GM18507 (cell line): ENCODE data around the gene CYTIP.
"Not testable (repeated sequence)": the region's sequence is repeated elsewhere in the genome, so short reads cannot be mapped to it uniquely, and the experiment has no call there.

Source experiments
- DNase-seq: peaks from one replicate; pipeline ENCODE4 v3.0.0; 2011; ENCODE audit warnings: low read depth; ENCODE audit not compliant: insufficient read length; ENCODE audit errors: extremely low spot score
- FAIRE-seq: peaks from 2 replicates; lab custom pipeline; 2011; peaks lifted over from hg19 to GRCh38; lab: Jason Lieb, UNC

Gene CYTIP

DNA sequence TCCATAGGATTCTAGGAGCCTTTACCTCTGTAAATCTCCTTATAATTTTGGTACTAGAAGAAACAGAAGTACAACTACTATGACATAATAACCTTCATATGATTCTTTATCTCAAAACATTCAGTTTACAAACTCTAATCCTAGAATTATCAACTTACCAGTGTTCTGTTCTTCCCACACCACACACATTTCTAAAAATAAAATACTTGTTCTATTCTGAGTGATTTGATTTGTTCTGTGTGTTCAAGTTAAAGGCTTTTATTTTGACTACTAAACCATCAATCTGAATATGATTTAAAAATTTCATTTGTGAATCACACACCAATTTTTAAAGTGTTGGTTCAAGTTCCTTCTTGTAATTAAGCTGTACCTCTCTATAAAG lies 16.0 kb downstream of the CYTIP start:
- FAIRE-seq (no peak), DNase-seq (no peak)

DNA sequence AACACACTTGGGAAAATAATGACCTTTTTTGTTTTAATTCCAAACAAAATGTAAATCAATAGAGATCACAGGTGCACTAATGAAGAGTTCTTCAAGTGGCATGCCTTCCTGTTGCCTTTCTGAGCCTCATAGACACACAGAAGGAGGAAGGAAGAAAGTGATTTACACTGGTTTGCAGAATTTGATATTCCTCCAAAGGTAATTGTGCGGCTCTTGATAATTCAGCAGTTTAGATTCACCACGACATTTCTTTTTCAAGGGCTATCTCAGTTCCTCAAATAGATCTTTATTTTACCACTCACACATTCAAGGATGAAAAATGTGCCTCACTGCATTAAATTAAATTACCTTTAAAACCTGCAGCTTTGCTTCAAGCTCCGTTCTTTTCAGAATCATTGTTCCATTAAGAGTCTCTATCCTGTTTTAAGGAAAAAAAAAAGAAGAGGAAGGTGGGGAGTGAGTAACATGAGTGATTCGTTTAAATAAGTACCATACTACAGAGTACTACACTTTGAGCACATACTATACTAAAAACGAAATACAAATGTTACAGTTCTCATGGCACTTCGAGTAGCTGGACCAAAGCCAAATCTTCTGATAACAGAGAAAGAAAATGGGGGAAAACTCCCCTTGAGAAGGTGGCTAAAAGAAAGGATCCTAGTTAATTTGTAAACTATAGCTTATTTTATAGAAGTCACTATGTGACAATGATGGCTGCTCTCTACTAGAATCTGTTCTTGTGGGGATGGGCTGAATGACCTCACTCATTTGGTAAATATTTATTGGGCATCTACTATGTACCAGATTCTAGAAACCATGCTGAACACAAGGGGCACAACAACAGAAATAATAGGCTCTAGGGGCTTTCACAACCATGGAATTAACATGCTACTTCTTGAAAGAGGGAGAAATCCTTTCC lies 16.6 kb downstream of the CYTIP start:
- no peak for FAIRE-seq
- no peak for DNase-seq

DNA sequence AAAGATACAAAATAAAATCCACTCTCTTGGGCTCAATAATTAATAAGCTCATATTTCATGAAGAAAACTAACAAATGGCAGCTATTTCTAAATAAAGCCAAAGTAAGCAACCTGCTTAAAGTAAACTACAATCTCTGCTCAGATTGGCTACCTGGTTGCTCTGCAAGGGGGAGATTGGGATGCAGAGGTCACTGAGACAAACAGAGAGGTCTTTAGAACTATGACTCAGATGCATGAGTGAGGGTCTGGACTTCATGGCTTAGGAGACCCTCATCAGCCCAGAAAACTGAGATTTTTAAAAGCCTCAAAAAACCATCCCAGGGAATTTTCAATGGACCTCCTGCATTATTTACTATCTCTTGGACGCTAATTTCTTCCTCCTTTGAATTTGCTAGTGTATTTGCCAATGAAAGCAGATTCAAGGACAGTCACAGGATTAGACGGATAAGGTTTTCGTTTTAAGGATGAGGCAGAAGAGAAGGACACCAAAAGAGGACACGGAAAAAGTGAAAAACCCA lies 17.4 kb downstream of the CYTIP start:
- FAIRE-seq (no peak), DNase-seq (no peak)

DNA sequence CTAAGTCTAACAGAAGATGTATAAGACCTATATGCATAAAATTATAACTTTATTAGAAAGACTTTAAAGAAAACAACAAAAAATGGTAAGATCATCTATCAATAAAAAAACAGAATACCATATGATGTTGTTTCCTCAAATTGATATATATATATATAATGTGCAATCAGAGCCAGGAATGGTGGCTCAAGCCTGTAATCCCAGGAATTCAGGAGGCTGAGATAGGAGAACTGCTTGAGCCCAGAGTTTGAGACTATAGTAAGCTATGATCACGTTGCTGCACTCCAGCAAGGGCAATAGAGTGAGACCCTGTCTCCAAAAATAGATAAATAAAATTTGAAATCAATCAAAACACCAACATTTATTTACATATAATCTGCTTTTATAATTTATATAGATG lies 19.5 kb downstream of the CYTIP start:
- DNase-seq (no peak), FAIRE-seq (no peak)

DNA sequence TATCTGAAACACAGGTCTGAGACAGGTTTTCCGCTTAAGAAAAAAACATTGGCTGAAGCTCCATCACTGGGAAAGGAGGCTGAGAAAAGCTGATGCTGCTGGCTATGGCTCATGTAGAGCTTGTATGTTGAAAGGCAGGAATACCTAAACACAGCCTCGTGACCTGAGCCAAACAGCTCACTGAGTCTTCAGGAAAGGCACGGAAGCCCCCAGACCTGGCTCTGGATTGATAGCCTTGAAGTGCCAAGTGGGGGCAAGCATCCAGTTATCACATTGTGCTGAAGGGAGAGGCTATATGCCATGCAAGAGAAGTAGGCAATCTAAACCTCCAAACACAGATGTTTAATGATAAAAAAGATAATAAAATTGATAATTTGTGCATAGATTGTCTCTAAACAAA lies 21.9 kb downstream of the CYTIP start:
- DNase-seq (no peak), FAIRE-seq (no peak)

DNA sequence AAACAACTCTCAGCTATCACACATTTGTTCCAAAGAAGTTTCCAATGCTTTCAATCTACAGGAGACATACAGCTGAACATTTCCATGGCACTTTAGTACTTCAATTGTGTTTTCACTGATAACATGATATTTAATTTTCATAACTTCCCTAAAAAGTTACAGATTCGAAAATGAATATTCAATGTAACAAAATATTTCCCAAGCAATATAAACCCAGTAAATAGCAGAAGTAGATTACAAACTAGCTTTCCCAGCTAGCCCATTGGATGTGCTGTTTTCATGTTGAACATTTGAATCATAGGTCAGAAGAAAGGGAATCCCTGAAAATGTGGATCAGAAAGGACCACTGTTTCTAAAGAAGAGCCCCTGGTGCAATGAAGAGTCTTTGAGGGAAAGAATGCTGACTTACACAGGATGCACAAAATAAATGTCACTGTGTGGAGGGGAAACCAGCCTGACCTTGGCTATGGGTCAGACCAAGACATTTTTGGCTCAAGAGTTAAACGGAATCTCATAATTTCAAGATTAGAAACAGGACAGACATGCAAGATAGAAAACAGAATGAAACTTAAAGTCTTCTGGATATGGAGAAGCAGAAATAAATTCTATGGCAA lies 22.5 kb downstream of the CYTIP start:
- FAIRE-seq (no peak), DNase-seq (no peak)

DNA sequence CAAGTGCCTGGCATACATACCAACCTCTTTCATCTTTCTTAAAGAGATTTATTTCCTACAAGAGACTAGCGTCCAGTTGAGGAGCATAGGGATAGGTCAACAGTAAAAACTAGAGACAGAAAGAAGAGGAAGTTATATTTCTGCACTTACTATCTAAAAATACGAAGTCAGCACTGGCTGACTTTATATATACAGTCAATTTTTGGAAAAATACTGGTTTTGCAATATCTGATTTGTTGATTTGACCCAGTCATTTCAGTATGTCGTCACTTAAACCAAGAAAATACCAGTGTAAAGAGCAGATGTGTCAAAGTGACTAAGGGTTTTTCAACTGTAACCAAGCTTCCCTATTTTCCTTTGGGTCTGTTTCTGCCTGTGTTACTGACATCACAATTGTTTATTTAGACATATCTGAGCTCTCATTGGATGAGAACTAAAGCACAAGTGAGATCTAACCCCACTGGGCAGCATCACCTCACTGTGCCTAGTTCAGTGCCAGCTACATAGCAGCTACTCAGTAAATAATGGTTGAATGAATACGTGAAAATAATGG lies 23.0 kb downstream of the CYTIP start:
- FAIRE-seq = peak; percentile 75
- no peak for DNase-seq

DNA sequence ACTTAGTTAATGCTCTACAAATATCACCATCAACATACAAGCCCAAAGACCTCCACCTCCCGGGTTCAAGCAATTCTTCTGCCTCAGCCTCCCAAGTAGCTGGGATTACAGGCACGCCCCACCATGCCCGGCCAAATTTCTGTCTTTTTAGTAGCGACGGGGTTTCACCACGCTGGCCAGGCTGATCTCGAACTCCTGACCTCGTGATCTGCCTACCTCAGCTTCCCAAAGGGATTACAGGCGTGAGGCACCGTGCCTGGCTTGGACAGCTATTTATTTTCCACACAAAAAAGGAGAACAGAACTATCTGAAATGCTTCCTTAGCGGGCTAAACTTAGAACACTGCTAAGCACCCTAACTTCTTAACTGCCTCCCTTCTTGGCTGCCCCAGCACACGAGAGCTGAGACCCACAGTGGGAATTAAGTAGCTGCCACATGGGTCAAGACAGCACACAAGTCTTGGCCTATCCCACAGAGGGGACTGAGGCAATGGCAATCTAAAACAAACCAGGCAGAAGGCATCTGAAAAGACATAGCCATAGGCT lies 24.8 kb downstream of the CYTIP start:
- FAIRE-seq (no peak), DNase-seq (no peak)

DNA sequence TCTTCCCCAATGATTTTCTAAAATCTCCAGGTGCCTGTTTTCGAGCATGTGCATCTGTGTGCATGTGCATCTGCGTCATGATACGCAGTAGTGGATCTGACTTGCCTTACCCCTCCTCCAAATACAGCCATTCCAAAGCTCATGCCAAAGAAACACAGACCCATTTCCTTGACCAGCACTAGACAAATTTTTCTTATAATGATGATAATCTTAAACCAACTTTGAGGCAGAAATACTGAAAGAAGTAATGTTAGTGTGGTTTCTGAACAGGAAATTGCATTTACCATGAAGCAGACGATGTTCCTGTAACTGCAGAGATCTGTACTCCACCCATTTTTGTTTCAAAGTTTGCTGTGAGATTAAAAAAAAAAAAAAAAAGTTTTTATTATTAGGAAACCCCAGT lies 25.6 kb downstream of the CYTIP start:
- no peak for FAIRE-seq
- no peak for DNase-seq

DNA sequence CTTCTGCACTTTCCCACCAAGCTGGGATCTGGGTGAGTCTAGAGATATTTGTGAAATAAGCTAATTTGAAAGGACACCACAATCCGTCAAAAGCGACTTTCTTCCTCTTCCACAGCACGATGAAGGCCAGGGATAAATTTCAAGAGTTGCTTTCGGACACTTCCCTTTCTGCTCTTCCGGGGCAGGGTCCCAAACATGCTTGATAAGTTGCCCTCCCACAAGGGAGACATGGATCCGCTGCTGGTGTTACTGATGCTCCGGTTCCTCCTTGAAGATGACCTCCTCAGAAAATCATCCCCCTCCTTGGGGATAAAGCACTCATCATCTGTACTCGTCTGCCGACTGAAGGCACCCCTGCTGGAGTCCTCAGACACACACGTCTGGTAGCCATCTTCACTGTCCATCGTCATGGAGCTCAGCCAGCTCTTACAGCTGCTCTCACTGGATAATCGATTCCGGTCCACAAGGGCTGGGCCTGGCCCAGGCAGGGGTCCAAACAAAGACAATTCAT lies 28.2 kb downstream of the CYTIP start:
- FAIRE-seq (peak; percentile 52), DNase-seq (no peak)

DNA sequence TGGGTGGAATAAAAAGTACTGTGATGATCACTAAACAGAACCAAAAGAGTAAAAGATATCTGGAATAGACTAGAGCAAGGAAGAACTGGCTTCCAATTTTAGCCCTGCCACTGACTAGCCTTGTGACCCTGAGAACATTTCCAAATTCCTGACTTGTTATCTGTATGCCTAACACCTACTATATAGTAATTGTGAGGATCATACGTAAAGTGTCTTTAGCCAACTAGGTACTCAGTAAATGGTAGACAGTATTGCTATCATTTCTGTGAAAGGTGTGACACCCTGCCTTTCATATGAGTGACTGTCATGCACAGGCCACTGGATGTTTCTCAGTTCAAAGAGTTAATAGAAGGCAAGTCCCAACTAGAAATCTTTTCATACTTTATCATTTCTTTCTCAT lies 29.8 kb downstream of the CYTIP start:
- peak; percentile 38 for FAIRE-seq
- DNase-seq = no peak

DNA sequence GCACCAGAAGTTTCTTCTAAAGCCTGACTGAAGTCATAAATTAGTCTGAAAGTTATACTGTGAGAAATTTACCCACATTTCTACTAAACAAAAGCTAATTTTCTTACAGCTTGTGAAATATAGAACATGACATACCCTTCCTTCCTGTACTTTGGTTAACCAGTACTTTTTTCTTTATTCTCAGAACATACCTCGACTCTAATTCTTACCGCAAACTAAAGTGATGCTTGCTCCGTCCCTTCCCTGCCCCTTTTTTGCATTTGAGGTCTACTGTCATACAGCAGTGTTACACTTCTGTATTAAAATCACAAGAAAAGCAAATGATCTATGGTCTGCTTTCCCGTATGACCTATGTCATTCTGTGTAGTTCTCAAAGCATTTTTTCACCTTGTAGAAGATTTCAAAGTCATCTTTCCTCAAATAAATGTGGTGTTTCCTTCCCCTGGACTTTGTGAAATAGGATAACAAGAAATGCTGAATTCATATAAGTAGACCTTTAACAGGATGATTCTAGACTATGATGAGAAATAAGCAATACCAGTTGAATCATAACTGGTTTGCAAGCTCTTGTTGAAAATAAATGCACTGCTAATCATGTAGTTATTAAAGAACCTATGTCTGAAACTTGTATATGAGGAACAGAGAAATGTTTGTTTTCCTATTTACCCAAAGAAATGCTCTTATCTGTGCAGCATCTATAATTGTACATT lies 30.4 kb downstream of the CYTIP start:
- DNase-seq (no peak), FAIRE-seq (peak; percentile 96)

DNA sequence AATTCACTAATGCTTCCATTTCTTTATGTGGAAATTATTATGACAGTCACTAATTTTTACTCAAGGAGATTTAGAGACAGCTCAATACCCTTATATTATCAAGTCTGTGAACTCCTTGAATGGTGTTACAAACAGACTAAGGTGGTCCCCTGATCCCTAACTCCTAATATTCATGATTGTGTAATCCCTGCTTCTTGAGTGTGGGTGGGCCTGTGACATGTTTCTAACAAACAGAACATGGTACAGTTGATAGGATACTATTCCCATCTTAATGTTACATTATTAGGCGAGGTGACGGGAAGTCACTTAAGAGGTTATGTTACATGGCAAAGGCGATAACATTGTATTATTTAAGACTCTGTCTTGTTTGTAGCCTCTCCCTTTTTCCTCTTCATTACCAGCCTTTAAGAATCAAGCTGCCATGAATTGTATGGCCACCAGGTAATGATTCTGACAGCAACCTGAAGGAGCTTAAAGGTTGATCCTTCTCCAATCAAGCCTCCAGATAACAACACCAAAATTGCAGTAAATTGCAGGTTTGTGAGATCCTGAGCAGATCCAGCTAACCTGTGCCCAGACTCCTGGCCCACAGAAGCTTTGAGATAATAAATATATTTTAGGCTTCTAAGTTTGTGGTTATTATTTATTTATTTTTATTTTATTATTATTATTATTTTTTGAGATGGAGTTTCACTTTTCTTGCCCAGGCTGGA lies 32.1 kb downstream of the CYTIP start:
- peak; percentile 35 for FAIRE-seq
- DNase-seq = no peak

DNA sequence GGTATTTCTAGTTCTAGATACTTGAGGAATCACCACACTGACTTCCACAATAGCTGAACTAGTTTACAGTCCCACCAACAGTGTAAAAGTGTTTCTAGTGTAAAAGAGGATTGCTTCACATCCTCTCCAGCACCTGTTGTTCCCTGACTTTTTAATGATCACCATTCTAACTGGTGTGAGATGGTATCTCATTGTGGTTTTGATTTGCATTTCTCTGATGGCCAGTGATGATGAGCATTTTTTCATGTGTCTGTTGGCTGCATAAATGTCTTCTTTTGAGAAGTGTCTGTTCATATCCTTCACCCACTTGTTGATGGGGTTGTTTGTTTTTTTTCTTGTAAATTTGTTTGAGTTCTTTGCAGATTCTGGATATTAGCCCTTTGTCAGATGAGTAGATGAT lies 38.5 kb downstream of the CYTIP start:
- not testable (repeated sequence) for FAIRE-seq

DNA sequence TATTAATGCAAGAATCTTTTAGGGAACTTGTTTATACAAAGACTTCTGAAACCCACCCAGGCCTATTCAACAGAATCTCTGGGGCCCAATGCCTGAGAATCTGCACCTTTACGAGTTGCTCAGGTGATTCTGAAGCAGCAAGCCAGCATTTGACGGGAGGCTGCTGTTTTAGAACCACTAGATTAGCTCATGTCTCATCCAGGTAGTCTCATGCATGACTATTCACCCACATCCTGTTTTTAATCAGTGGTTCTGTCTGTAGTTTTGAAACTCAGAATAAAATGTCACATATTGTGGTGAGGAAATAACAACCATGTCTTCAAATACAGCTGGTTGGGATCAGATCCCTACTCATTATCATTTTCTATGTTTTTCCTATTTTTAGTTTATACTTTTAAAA lies 39.5 kb downstream of the CYTIP start:
- FAIRE-seq (peak; percentile 97), DNase-seq (peak; percentile 52)

More for the DNA sequence above, 38.5 kb downstream of the CYTIP start:
- DNase-seq = not testable (repeated sequence)

DNA sequence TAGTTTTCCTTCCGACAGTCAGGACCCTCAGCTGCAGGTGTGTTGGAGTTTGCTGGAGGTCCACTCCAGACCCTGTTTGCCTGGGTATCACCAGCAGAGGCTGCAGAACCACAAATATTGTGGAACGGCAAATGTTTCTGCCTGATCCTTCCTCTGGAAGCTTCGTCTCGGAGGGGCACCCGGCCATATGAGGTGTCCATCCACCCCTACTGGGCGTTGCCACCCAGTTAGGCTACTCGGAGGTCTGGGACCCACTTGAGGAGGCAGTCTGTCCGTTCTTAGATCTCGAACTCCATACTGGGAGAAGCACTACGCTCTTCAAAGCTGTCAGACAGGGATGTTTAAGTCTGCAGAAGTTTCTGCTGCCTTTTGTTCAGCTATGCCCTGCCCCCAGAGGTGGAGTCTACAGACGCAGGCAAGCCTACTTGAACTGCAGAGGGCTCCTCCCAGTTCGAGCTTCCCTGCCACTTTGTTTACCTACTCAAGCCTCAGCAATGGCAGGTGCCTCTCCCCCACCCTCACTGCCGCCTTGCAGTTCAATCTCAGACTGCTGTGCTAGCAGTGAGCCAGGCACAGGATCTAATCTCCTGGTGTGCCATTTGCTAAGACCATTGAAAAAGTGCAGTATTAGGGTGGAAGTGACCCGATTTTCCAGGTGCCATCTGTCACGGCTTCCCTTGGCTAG lies 40.9 kb downstream of the CYTIP start:
- FAIRE-seq, DNase-seq: not testable (repeated sequence)

DNA sequence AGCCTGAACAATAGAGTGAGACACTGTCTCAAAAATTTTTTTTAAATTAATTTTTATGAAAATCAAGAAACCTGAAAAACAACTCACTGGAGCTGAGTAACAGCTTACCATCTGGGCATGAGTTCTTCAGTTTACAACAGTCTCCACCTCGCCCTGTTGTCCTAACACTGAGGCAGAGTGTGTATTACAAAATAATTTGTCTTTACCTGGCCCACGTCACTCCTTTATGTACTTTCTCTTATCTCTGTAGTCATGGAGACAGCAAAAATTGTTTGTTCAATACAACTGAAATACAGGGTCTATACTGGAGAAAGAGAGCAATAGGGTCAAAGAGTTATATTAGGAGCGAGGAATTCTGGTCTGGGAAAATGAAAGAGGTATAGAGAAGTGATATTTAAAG lies 48.1 kb downstream of the CYTIP start:
- FAIRE-seq = no peak
- DNase-seq = no peak

DNA sequence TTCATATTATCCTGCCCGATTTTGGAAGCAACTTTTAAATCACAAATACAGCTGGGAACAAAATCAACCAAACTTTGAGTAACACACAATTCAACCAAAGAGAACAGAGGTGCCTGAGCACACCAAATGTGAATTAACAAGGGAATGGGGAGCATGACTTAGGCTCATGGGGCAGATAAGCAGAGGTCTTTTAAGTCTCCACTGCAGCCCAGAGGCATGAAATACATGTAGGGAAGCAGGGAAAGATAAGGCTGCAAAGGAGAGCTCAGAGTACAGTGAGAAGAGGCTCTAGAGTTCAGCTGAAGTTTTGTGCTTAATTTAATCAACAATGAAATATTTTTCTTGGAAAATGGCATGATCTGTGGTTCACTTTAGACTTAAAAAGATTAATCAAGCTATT lies 49.0 kb downstream of the CYTIP start:
- FAIRE-seq (no peak), DNase-seq (no peak)
